Measurements from ENCODE around the gene KCNQ1OT1.

- no peak for TF ChIP-seq RXRA (IDR thresholded peaks at IDR 0.05; ENCODE audit: borderline replicate concordance, low read depth)
- TF ChIP-seq RAD21 (IDR thresholded peaks at IDR 0.05; ENCODE audit: low read length) = no peak
- TF ChIP-seq, protein P1, sequence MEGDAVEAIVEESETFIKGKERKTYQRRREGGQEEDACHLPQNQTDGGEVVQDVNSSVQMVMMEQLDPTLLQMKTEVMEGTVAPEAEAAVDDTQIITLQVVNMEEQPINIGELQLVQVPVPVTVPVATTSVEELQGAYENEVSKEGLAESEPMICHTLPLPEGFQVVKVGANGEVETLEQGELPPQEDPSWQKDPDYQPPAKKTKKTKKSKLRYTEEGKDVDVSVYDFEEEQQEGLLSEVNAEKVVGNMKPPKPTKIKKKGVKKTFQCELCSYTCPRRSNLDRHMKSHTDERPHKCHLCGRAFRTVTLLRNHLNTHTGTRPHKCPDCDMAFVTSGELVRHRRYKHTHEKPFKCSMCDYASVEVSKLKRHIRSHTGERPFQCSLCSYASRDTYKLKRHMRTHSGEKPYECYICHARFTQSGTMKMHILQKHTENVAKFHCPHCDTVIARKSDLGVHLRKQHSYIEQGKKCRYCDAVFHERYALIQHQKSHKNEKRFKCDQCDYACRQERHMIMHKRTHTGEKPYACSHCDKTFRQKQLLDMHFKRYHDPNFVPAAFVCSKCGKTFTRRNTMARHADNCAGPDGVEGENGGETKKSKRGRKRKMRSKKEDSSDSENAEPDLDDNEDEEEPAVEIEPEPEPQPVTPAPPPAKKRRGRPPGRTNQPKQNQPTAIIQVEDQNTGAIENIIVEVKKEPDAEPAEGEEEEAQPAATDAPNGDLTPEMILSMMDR (IDR thresholded peaks at IDR 0.05) = no peak
- TF ChIP-seq EZH2phosphoT487 (IDR thresholded peaks at IDR 0.05; ENCODE audit: borderline replicate concordance, low read depth) = no peak
- no peak for TF ChIP-seq PBX3 (IDR thresholded peaks at IDR 0.05)
- no peak for TF ChIP-seq EP300 (IDR thresholded peaks at IDR 0.05; ENCODE audit: borderline replicate concordance in 1 of 2, low read depth in 1 of 2, low read length in 1 of 2)
- TF ChIP-seq POLR2AphosphoS5 (IDR thresholded peaks at IDR 0.05; ENCODE audit: low read depth, low read length) = no peak
- no peak for TF ChIP-seq YY1 (IDR thresholded peaks at IDR 0.05; ENCODE audit: low read depth)
These were observed 47.2 kb downstream of the KCNQ1OT1 start for GRCh38 chr11:2652333-2653197.

Measured in SK-N-SH (cell line).